GM12801 (cell line): Measurements from ENCODE around the gene ZNF766.

ENCODE experiments used
- TF ChIP-seq, protein P1 (sequence below): IDR thresholded peaks from one replicate; pipeline ENCODE4 v1.5.1; 2011; ENCODE audit warnings: control low read depth; ENCODE audit not compliant: insufficient read length; ENCODE audit errors: extremely low read depth

The ZNF766 gene

DNA sequence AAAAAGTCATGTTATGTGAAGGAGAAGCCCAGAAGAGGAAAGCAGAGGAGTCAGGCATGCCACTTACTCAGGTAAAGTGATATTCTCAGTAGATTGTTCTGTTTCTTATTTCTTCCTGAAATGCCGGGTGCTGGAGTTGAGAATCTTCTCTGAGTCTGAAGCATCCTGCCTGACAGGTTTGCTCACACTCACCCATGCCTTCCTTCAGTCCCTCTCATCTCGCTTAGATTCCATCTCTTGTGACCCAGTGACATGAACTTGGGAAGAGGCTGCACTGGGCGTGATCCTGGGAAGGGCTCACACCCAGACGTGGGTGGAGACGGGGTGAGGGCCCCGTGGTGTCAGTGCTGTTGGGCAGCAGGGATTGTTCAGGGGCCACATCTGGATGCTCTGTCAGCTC lies 8.1 kb downstream of the ZNF766 start:
- TF ChIP-seq, protein P1, sequence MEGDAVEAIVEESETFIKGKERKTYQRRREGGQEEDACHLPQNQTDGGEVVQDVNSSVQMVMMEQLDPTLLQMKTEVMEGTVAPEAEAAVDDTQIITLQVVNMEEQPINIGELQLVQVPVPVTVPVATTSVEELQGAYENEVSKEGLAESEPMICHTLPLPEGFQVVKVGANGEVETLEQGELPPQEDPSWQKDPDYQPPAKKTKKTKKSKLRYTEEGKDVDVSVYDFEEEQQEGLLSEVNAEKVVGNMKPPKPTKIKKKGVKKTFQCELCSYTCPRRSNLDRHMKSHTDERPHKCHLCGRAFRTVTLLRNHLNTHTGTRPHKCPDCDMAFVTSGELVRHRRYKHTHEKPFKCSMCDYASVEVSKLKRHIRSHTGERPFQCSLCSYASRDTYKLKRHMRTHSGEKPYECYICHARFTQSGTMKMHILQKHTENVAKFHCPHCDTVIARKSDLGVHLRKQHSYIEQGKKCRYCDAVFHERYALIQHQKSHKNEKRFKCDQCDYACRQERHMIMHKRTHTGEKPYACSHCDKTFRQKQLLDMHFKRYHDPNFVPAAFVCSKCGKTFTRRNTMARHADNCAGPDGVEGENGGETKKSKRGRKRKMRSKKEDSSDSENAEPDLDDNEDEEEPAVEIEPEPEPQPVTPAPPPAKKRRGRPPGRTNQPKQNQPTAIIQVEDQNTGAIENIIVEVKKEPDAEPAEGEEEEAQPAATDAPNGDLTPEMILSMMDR: no peak

DNA sequence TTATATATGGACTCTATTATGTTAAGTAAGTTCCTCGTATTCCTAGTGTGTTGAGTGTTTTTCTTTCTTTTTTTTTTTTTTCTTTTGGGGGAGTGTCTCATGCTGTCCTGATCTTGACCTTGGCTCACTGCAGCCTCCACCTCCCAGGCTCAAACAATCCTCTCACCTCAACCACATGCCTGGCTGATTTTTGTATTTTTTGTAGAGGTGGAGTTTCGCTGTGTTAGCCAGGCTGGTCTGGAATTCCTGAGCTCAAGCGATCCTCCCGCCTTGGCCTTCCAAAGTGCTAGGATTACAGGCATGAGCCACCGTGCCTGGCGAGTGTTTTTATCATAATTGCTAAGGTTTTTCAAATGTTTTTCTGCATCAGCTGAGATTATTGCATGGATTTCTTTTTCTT lies 16.9 kb downstream of the ZNF766 start:
- TF ChIP-seq, protein P1: no peak

DNA sequence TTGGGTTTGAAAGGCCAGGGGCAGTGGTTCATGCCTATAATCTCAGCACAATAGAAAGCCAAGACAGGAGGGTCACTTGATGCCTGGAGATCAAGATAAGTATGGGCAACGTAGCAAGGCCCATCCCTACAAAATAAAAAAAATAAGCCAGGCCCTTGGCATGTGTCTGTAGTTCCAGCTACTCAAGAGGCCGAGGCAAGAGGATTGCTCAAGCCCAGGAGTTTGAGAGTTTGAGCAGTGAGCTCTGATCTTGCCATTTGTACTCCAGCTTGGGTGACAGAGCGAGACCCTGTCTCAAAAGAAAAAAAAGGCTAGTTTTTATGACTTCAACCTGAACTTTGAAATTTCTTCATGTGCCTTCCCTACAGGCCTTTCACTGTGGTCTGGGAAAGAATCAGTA lies 22.4 kb downstream of the ZNF766 start:
- TF ChIP-seq, protein P1: no peak

DNA sequence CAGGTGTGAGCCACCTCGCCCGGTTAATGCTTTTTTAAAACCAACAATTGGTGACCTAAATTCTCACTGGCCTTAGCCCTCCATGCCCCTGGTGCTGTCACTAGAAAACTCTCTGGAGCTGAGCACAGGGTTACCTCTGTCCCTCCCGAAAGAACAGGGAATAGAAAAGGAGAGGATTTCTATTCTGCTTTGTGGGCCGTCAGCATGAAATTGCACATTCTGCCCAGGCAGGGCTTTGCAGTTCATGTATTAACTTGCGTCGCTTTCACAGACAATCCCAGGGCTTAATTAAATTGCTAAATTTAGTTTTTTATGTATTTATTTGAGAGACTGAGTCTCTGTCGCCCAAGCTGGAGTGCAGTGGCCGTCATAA lies 27.0 kb downstream of the ZNF766 start:
- TF ChIP-seq, protein P1: no peak

DNA sequence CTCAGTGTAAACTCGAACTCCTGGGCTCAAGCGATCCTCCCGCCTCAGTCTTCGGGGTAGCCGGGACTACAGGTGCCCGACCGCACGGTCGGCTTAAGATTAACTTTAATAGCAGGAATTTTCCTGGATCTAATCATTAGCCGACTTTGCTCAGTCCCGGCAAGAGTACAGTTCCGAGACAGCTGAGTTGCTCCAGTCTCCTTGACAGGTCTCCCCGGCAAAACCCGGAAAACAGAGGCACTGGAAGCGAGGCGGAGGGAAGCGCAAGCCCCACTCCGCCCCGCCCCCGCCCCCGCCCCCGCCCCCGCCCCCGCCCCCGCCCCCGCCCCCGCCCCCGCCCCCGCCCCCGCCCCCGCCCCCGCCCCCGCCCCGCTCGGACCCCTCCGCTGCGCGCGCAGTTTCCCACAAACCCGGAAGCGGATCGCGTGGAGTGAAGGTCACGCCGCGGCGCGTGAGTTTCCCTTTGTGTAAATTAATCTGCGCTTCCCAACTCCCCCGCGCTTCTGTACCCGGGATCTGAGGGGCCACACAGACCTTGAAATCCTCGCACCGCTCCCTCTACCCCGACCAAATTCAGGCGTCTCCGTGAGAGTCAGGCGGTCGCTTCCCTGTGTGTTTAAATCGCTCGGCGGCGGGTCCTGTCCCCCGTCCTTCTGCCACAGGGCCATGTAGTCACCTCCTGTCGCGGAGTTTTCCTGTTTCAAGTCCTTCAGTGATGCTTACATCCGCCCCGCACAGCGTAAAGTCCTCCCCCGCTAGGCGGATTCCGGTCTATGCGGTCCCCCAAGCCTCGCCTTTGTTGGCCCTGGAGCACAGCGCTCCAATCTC lies 27.6 kb downstream of the ZNF766 start, which contains the start of gene ZNF480:
ZNF480 (plus strand) TSS at position 397 of the 828 bp plus-strand sequence. CDS start 3,244 bp downstream, outside the sequence.
- TF ChIP-seq, protein P1: no peak

DNA sequence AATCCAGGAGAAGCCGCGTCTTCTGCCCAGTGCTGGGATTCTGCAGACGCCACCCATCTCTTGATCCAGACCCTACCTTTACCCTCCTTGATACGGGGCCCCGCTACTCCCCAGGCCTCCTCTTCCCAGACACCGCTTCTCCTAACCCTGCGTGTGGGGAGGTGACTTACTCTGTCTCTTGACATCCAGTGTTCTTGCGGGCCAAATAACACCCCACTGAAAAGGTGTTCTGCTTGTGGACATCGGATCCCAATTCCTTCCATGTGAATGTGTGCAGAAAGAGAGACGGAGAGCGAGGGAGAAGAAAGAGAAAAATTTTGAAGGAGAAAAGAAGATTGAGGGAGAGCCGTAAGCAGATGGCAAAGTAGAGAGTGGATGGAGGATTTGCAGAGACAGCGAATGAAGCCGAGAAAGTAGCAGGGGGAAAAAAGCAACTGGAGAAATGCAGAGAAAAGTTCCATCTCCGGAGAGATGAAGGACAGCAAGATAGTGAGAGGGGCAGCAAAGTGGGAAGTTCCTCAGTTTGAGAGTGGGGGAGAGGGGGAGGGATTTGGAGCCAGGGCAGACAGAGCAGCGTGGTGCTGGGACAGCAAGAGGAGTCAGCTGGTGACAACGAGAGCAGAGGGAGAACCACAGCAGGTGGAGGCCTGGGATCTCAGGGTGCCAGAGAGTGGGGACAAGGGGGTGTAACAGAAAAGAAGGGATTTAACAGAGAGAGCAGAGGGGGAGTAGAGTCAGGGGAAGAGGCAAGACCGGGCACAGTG lies 28.4 kb downstream of the ZNF766 start:
- TF ChIP-seq, protein P1: no peak

DNA sequence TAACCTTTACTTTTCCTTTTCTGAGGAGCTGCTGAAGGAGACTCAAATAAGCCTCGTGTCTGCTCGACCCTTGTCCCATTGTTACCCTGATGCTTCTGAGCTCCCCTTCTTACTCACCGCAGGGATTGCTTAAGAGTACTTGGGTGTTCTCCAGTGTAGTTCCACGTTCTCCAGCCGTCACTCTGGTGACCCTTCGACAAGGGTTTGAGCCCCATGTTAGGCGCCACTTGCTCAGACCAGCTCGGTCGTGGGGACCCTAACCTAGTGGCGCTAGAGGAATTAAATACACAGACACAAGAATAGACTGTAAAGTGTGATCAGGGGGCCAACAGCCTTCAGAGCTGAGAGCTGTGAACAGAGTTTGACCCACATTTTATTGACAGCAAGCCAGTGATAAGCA lies 37.9 kb downstream of the ZNF766 start:
- TF ChIP-seq, protein P1: no peak
